Mucosa of rectum (tissue), 2 donors: ENCODE data around the gene SYT8.
"Not testable (repeated sequence)": the region's sequence is repeated elsewhere in the genome, so short reads cannot be mapped to it uniquely, and the experiment has no call there.

Source experiments
- H3K27ac ChIP-seq, 2 donors: one replicate each; pipeline ENCODE4 v1.7.0; 2013; ENCODE audit warnings: inconsistent platforms in 2 of 2, low read depth in 2 of 2, low read length in 2 of 2
- H3K27me3 ChIP-seq, 2 donors: one replicate each; pipeline ENCODE4 v1.7.0; 2013; ENCODE audit warnings: low read length in 2 of 2; ENCODE audit not compliant: control insufficient read depth in 2 of 2, insufficient read depth in 2 of 2
- H3K36me3 ChIP-seq, 2 donors: one replicate each; pipeline ENCODE4 v1.7.0; 2013; ENCODE audit warnings: low read length in 2 of 2; ENCODE audit not compliant: control insufficient read depth in 2 of 2, insufficient read depth in 2 of 2
- H3K4me1 ChIP-seq, 2 donors: one replicate each; pipeline ENCODE4 v1.7.0; 2013; ENCODE audit warnings: low read length in 2 of 2, mild to moderate bottlenecking in 1 of 2; ENCODE audit not compliant: control insufficient read depth in 2 of 2, insufficient read depth in 2 of 2
- H3K4me3 ChIP-seq, 2 donors: one replicate each; pipeline ENCODE4 v1.7.0; 2013; ENCODE audit warnings: low read length in 2 of 2
- H3K9ac ChIP-seq, 2 donors: one replicate each; pipeline ENCODE4 v1.7.0; 2013; ENCODE audit warnings: low read length in 2 of 2, low read depth in 1 of 2, mild to moderate bottlenecking in 1 of 2
- H3K9me3 ChIP-seq, 2 donors: one replicate each; pipeline ENCODE4 v1.7.0; 2013; ENCODE audit warnings: low read length in 2 of 2; ENCODE audit not compliant: control insufficient read depth in 2 of 2
- donor health status: healthy.
- donor health status: Normal muscosa, but diverticular disease.

SYT8 gene

GRCh38 chr11:1873048-1873812, 38.4 kb downstream of the SYT8 start:
- Histone ChIP-seq H3K27ac (peak overlapping the region; percentile 47 to 76), H3K27me3 (peaks cover 0 to 5% of the 10 kb centered on the region in 2 donors), H3K36me3 (no peaks in the 10 kb centered on the region), H3K9me3 (no peaks in the 10 kb centered on the region), H3K4me1 (peaks cover 6 to 15% of the 10 kb centered on the region in 2 donors), H3K4me3 (peak overlapping the region in 1 of 2 donors; percentile 57), H3K9ac (no peak overlapping the region)

- Histone ChIP-seq H3K4me1 (peaks cover 6 to 14% of the 10 kb centered on the region in 2 donors), H3K27ac (peak overlapping the region; percentile 47 to 56)
- H3K4me3 ChIP-seq, H3K36me3 ChIP-seq, H3K9ac ChIP-seq, H3K27me3 ChIP-seq, H3K9me3 ChIP-seq: not testable (repeated sequence)
Observed at GRCh38 chr11:1873813-1874150, 39.0 kb downstream of the SYT8 start.

DNA sequence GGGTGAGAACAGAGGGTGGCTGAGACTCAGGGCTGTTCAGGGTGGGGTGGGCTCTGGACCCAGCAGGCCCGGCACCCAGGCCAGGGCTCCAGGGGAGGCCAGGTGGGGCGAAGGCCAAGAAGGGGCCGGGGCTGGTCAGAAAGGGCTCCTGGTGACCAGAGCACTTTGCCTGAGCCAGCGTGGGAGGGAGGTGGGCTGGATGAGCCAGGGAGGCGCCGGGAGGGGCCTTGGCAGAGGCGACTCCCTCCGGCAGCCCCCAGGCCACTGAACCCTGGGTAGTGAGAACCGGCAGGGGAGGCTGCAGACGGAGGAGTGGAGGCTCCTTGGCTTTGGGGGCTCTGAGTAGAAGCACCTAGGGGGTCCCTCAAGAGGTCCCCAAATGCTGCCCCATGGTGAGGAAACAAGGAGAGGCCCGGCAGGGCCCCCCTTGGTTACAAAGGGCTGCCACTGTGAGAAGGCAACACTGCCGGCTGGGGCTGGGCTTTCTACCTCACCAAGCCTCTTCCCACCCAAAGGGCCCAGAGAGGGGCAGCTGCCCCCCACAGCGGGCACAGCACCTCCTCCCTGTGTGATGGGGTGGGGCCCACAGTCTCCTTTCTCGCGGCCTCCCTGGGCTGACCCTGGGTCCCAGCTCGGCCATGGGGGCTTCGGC, 39.8 kb downstream of the SYT8 start:
- not testable (repeated sequence) for H3K36me3 ChIP-seq, H3K4me3 ChIP-seq, H3K27me3 ChIP-seq, H3K9me3 ChIP-seq
- peak overlapping the region in 1 of 2 donors; percentile 33 for H3K9ac ChIP-seq
- H3K27ac ChIP-seq = peak overlapping the region; percentile 58 to 63
- peaks cover 6 to 14% of the 10 kb centered on the region in 2 donors for H3K4me1 ChIP-seq

DNA sequence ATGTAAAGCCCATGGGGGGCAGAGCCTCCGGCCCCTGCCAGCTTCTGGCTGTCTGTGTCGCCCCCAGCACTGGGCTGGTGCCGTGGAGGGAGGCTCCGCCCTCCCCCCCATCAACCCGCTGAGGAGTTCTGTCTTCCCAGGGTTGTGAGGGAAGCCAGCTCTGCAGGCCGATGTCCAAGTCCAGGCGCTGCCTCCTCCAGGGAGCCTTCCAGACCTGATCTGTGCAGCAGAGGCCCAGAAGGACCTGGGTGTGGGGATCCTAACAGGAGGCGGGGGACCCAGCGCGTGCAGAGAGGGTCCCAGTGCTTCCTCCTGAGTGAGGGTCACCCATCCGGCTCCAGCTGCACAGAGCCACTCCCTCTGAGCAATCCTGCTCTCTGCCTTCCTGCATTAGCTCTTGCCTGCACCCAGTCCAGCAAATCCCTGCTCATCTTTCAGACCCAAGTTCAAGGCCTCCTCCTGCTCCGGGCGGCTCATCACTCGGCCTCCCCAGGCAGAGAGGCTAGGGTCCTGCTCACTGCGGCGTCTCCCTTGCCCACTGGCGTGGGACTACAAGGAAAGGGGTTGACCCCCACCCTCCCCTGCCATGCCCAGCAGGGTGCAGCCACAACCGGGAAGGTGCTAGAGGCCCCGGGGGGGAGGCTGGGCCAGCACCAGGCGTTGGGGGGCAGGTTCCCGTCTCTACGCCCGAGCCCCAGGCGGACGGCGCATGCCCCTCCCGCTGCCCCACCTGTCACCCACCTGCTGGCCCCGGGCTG, 40.5 kb downstream of the SYT8 start:
- H3K4me3 ChIP-seq = no peak overlapping the region
- no peaks in the 10 kb centered on the region for H3K9me3 ChIP-seq
- H3K4me1 ChIP-seq = peaks cover 6 to 12% of the 10 kb centered on the region in 2 donors
- H3K36me3 ChIP-seq = no peaks in the 10 kb centered on the region
- peaks cover 0 to 3% of the 10 kb centered on the region in 2 donors for H3K27me3 ChIP-seq
- H3K27ac ChIP-seq = peak overlapping the region; percentile 58 to 63
- H3K9ac ChIP-seq = no peak overlapping the region

GRCh38 chr11:1875851-1876301, 41.1 kb downstream of the SYT8 start:
- H3K27me3 ChIP-seq, H3K36me3 ChIP-seq, H3K4me1 ChIP-seq, H3K4me3 ChIP-seq, H3K9me3 ChIP-seq: not testable (repeated sequence)
- Histone ChIP-seq H3K9ac (peak overlapping the region in 1 of 2 donors; percentile 42), H3K27ac (peak overlapping the region; percentile 62 to 68)

DNA sequence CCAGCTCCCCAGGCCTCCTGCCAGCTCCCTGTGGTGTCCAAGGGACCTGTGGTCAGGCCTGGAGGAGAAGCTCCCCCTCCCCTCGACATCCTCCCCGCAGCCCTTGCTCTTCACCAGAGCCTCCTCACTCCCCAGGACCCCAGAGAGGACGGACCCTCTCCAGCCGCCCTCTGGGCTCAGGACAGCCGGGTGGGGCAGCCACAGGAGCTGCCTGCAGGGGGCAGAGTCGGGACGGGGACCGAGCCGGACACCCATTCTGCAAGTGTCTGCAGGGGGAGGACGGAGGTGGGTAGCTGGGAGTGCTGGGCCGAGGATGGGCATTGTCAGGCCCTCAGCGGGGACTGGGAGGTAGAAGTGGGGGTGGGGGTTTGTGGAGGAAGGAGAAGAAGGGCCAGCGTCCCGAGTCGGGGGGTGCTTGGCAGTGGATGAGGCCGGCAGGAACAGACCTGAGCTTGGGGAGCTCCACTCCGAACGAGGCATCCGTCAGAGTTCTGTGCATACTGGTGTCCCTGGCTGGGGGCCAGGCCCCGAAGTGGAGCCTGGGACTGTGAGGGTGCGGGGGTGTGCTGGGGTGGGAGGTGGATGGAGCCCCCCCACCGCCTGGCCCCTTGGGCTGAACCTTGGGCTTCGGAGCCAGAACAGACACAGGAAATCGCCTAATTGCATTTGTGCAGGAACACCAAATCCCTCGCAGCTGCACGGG, 41.7 kb downstream of the SYT8 start:
- Histone ChIP-seq H3K9me3 (no peaks in the 10 kb centered on the region), H3K9ac (peak overlapping the region in 1 of 2 donors; percentile 24), H3K4me1 (peaks cover 6% of the 10 kb centered on the region in 2 donors), H3K27ac (peak overlapping the region; percentile 62 to 68), H3K36me3 (no peaks in the 10 kb centered on the region), H3K27me3 (no peaks in the 10 kb centered on the region), H3K4me3 (no peak overlapping the region)

DNA sequence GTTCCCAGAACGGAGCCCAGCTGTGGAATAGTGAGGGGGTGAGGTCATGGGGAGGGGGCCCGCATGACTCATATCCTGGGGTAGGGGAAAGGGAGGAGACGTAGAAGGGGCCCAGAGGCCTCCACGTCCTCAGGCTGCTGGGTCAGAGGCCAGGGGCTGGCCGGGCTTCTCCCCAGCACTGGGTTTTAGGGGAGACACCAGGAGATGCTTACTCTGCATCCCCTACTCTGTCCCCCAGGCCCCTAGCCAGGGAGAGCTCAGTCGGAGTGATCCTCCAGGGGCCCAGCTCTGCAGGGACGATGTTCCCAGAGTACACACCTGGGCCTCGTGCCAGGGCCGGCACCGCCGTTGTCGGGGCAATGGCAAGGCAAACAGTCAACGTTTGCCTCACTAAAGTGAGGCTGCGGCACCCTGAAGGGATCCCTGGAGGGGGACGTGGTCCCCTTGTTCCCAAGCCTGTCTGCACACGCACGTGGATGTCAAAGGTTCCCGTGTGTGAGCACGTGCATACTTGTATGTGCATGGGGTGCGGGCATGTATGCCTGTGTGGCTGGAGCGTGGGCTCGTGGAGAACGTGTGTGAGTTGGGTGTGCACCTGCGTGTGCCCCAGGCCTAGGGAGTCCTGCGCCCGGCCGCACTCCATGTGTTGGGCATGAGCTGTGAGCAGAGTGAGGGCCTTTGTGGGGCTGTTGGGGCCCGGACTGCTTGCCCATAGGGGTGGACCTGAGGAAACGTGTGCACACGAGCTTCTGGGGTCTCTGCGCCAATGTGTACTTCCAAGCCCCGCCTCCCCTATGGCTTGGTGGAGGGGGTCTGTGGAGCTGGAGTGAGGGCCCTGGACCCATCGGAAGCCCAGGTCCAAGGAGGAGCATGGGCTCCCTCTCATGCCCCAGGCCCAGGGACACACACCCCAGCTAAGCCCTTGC, 42.7 kb downstream of the SYT8 start:
- Histone ChIP-seq H3K36me3 (no peaks in the 10 kb centered on the region), H3K4me3 (no peak overlapping the region), H3K27ac (peak overlapping the region; percentile 67 to 68), H3K4me1 (peaks cover 6 to 10% of the 10 kb centered on the region in 2 donors), H3K9ac (no peak overlapping the region), H3K27me3 (no peaks in the 10 kb centered on the region), H3K9me3 (no peaks in the 10 kb centered on the region)

- Histone ChIP-seq H3K9ac (no peak overlapping the region), H3K9me3 (no peaks in the 10 kb centered on the region), H3K4me3 (no peak overlapping the region), H3K4me1 (peaks cover 6 to 10% of the 10 kb centered on the region in 2 donors), H3K27me3 (no peaks in the 10 kb centered on the region), H3K27ac (peak overlapping the region; percentile 67 to 68), H3K36me3 (peaks cover 0 to 3% of the 10 kb centered on the region in 2 donors)
Observed at GRCh38 chr11:1878137-1879031, 43.6 kb downstream of the SYT8 start.
